Endothelial cell (in vitro differentiated cells): Measurements from ENCODE around the gene CPA2. TPM values are rescaled to one million over a fixed set of nuclear protein-coding genes. Genes with fewer than 3 reads are reported as not detected.

Experiments
- DNase-seq: peaks from one replicate; pipeline ENCODE4 v3.0.0; 2021; ENCODE audit warnings: low spot score
- H3K27ac Mint-ChIP-seq: one replicate; pipeline ENCODE4 v1.8.0; 2021; ENCODE audit warnings: mixed read lengths, inconsistent platforms; ENCODE audit not compliant: unreplicated experiment
- H3K27me3 Mint-ChIP-seq: one replicate; pipeline ENCODE4 v1.8.0; 2021; ENCODE audit warnings: mild to moderate bottlenecking, moderate library complexity, mixed read lengths, inconsistent platforms; ENCODE audit not compliant: unreplicated experiment
- H3K36me3 Mint-ChIP-seq: one replicate; pipeline ENCODE4 v1.8.0; 2021; ENCODE audit warnings: mild to moderate bottlenecking, low read depth, mixed read lengths, inconsistent platforms; ENCODE audit not compliant: unreplicated experiment
- H3K4me1 Mint-ChIP-seq: one replicate; pipeline ENCODE4 v1.8.0; 2021; ENCODE audit warnings: mild to moderate bottlenecking, mixed read lengths, inconsistent platforms; ENCODE audit not compliant: unreplicated experiment
- H3K4me3 Mint-ChIP-seq: one replicate; pipeline ENCODE4 v1.8.0; 2021; ENCODE audit warnings: mild to moderate bottlenecking, mixed read lengths, inconsistent platforms; ENCODE audit not compliant: unreplicated experiment
- H3K9me3 Mint-ChIP-seq: one replicate; pipeline ENCODE4 v1.8.0; 2021; ENCODE audit warnings: mixed read lengths, inconsistent platforms; ENCODE audit not compliant: unreplicated experiment
- CTCF ChIP-seq: fragments of 200-600 bp; sonication (generic); IDR thresholded peaks from one replicate; pipeline ENCODE4 v1.5.0; 2021; ENCODE audit warnings: antibody characterized with exemption; ENCODE audit not compliant: unreplicated experiment
- total RNA-seq: library from RNA; stranded (reverse); fragmentation: NEBNext Ultra II Directional; extraction: Animal tissue kit (Norgen Biotek cat#: 25700); gene quantifications from one replicate; pipeline ENCODE4 v1.2.1, GENCODE V29; 2021; ENCODE audit not compliant: unreplicated experiment

Gene CPA2
- total RNA-seq, 1 donor from 2014 or later: not detected

GRCh38 chr7:130289478-130289877, 22.8 kb downstream of the CPA2 start:
- H3K27ac Mint-ChIP-seq: no peak overlapping the region
- no peak for DNase-seq
- TF ChIP-seq CTCF: no peak
- peaks cover 6% of the 10 kb centered on the region for H3K27me3 Mint-ChIP-seq
- H3K4me3 Mint-ChIP-seq: no peak overlapping the region
- H3K9me3 Mint-ChIP-seq: no peaks in the 10 kb centered on the region
- no peaks in the 10 kb centered on the region for H3K4me1 Mint-ChIP-seq
- peaks cover 4% of the 10 kb centered on the region for H3K36me3 Mint-ChIP-seq

GRCh38 chr7:130290745-130291144, 24.1 kb downstream of the CPA2 start:
- H3K27me3 Mint-ChIP-seq: peaks cover 10% of the 10 kb centered on the region
- TF ChIP-seq CTCF: no peak
- H3K9me3 Mint-ChIP-seq: no peaks in the 10 kb centered on the region
- no peak for DNase-seq
- H3K36me3 Mint-ChIP-seq: no peaks in the 10 kb centered on the region
- no peak overlapping the region for H3K27ac Mint-ChIP-seq
- no peaks in the 10 kb centered on the region for H3K4me1 Mint-ChIP-seq
- H3K4me3 Mint-ChIP-seq: no peak overlapping the region

- Mint-ChIP-seq H3K9me3 (no peaks in the 10 kb centered on the region), H3K4me3 (no peak within 1 kb of the TSS), H3K27ac (no peak within 1 kb of the TSS), H3K4me1 (no peaks in the 10 kb centered on the region), H3K36me3 (peaks cover 3% of the 10 kb centered on the region), H3K27me3 (peaks cover 13% of the 10 kb centered on the region)
- no peak for TF ChIP-seq CTCF
- no peak for DNase-seq
Observed at GRCh38 chr7:130292682-130293257, 26.1 kb downstream of the CPA2 start, which contains the start of gene CPA4. CPA4 (plus strand) TSS chr7:130293161; CDS start chr7:130293181, 20 bp downstream.

GRCh38 chr7:130293521-130293920, 26.9 kb downstream of the CPA2 start:
- H3K9me3 Mint-ChIP-seq: no peaks in the 10 kb centered on the region
- H3K36me3 Mint-ChIP-seq: peaks cover 3% of the 10 kb centered on the region
- H3K4me3 Mint-ChIP-seq: no peak overlapping the region
- DNase-seq: no peak
- TF ChIP-seq CTCF: no peak
- no peak overlapping the region for H3K27ac Mint-ChIP-seq
- H3K27me3 Mint-ChIP-seq: peaks cover 13% of the 10 kb centered on the region
- no peaks in the 10 kb centered on the region for H3K4me1 Mint-ChIP-seq

GRCh38 chr7:130294314-130294713, 27.7 kb downstream of the CPA2 start:
- no peak for DNase-seq
- Mint-ChIP-seq H3K27me3 (peaks cover 13% of the 10 kb centered on the region), H3K4me3 (no peak overlapping the region), H3K27ac (no peak overlapping the region), H3K9me3 (no peaks in the 10 kb centered on the region), H3K36me3 (peaks cover 3% of the 10 kb centered on the region), H3K4me1 (no peaks in the 10 kb centered on the region)
- TF ChIP-seq CTCF: no peak
